Nephron (organoid): ENCODE results near the gene CRX.
"Not testable (repeated sequence)": the region's sequence is repeated elsewhere in the genome, so short reads cannot be mapped to it uniquely, and the experiment has no call there.

Source experiments
- H3K27ac Mint-ChIP-seq, 3 experiments: 2 replicates each; pipeline ENCODE4 v1.8.0; 2020; ENCODE audit warnings: mixed read lengths in 3 of 3, mild to moderate bottlenecking in 2 of 3, moderate library complexity in 1 of 3
- H3K27me3 Mint-ChIP-seq: 2 replicates; pipeline ENCODE4 v1.8.0; 2021; ENCODE audit warnings: low read depth, mild to moderate bottlenecking, moderate library complexity, mixed read lengths
- H3K36me3 Mint-ChIP-seq: 2 replicates; pipeline ENCODE4 v1.8.0; 2020; ENCODE audit warnings: low read depth, mixed read lengths
- H3K4me1 Mint-ChIP-seq: 2 replicates; pipeline ENCODE4 v1.8.0; 2020; ENCODE audit warnings: mixed read lengths
- H3K4me3 Mint-ChIP-seq, 3 experiments: 2 replicates each; pipeline ENCODE4 v1.8.0; 2020; ENCODE audit warnings: mild to moderate bottlenecking in 3 of 3, mixed read lengths in 3 of 3, moderate library complexity in 2 of 3
- H3K9me3 Mint-ChIP-seq: 2 replicates; pipeline ENCODE4 v1.8.0; 2020; ENCODE audit warnings: mixed read lengths
- CTCF ChIP-seq, 3 experiments: fragments of 200-600 bp; sonication (generic); IDR thresholded peaks; one replicate each; pipeline ENCODE4 v1.5.0; 2021; ENCODE audit warnings: antibody characterized with exemption in 3 of 3; ENCODE audit not compliant: unreplicated experiment in 3 of 3

The CRX gene

GRCh38 chr19:47779524-47780214 lies 42.1 kb upstream of the CRX start:
- no peaks in the 10 kb centered on the region for H3K9me3 Mint-ChIP-seq
- H3K27ac Mint-ChIP-seq: peak overlapping the region; percentile 77 to 96 (median 94)
- no peaks in the 10 kb centered on the region for H3K27me3 Mint-ChIP-seq
- H3K36me3 Mint-ChIP-seq: peaks cover 33% of the 10 kb centered on the region
- TF ChIP-seq CTCF (IDR thresholded peaks at IDR 0.05; ENCODE audit: unreplicated experiment in 3 of 3): no peak
- H3K4me3 Mint-ChIP-seq: peak overlapping the region; percentile 95 to 97 (median 95)
- peaks cover 41% of the 10 kb centered on the region for H3K4me1 Mint-ChIP-seq

- Mint-ChIP-seq H3K9me3 (no peaks in the 10 kb centered on the region), H3K27me3 (no peaks in the 10 kb centered on the region), H3K36me3 (peaks cover 35% of the 10 kb centered on the region), H3K27ac (peak overlapping the region; percentile 43 to 96 (median 60)), H3K4me3 (peak overlapping the region; percentile 95 to 97 (median 95)), H3K4me1 (peaks cover 41% of the 10 kb centered on the region)
- TF ChIP-seq CTCF (IDR thresholded peaks at IDR 0.05; ENCODE audit: unreplicated experiment in 3 of 3): no peak
Measured at GRCh38 chr19:47780215-47780551, 41.6 kb upstream of the CRX start.

GRCh38 chr19:47781590-47782262 lies 40.0 kb upstream of the CRX start:
- Mint-ChIP-seq H3K27me3 (peaks cover 3% of the 10 kb centered on the region), H3K4me3 (peak overlapping the region; percentile 27 to 95 (median 95)), H3K27ac (peak overlapping the region; percentile 56 to 96 (median 58)), H3K36me3 (peaks cover 39% of the 10 kb centered on the region), H3K4me1 (peaks cover 46% of the 10 kb centered on the region), H3K9me3 (no peaks in the 10 kb centered on the region)
- TF ChIP-seq CTCF (IDR thresholded peaks at IDR 0.05; ENCODE audit: unreplicated experiment in 3 of 3): no peak

- TF ChIP-seq CTCF (IDR thresholded peaks at IDR 0.05; ENCODE audit: unreplicated experiment in 3 of 3): no peak
- peaks cover 34% of the 10 kb centered on the region for H3K36me3 Mint-ChIP-seq
- H3K27ac Mint-ChIP-seq: peak overlapping the region; percentile 25 to 49 (median 45)
- H3K9me3 Mint-ChIP-seq: no peaks in the 10 kb centered on the region
- H3K27me3 Mint-ChIP-seq: peaks cover 6% of the 10 kb centered on the region
- no peak overlapping the region for H3K4me3 Mint-ChIP-seq
- H3K4me1 Mint-ChIP-seq: peaks cover 34% of the 10 kb centered on the region
Measured at GRCh38 chr19:47786566-47786965, 35.2 kb upstream of the CRX start.

- not testable (repeated sequence) for H3K9me3 Mint-ChIP-seq, H3K4me3 Mint-ChIP-seq, H3K27ac Mint-ChIP-seq, H3K27me3 Mint-ChIP-seq
- Mint-ChIP-seq H3K4me1 (peaks cover 26% of the 10 kb centered on the region), H3K36me3 (peaks cover 27% of the 10 kb centered on the region)
Measured at GRCh38 chr19:47787307-47787706, 34.4 kb upstream of the CRX start.

GRCh38 chr19:47789811-47790210 lies 31.9 kb upstream of the CRX start:
- H3K4me1 Mint-ChIP-seq: peaks cover 11% of the 10 kb centered on the region
- not testable (repeated sequence) for H3K4me3 Mint-ChIP-seq, H3K9me3 Mint-ChIP-seq, H3K27me3 Mint-ChIP-seq, H3K27ac Mint-ChIP-seq, H3K36me3 Mint-ChIP-seq

GRCh38 chr19:47790398-47790814 lies 31.3 kb upstream of the CRX start:
- no peaks in the 10 kb centered on the region for H3K9me3 Mint-ChIP-seq
- peaks cover 6% of the 10 kb centered on the region for H3K27me3 Mint-ChIP-seq
- H3K36me3 Mint-ChIP-seq: peaks cover 6% of the 10 kb centered on the region
- H3K27ac Mint-ChIP-seq: no peak overlapping the region
- peaks cover 11% of the 10 kb centered on the region for H3K4me1 Mint-ChIP-seq
- H3K4me3 Mint-ChIP-seq: no peak overlapping the region
- peak; percentile 64 to 68 (median 66) for TF ChIP-seq CTCF (IDR thresholded peaks at IDR 0.05; ENCODE audit: unreplicated experiment in 3 of 3)
